Trophoblast cell (in vitro differentiated cells and primary cell): Measurements from ENCODE around the gene EBF3.

Experiments used
- DNase-seq, 2 donors: peaks; one replicate each; pipeline ENCODE4 v3.0.0-alpha.2; 2016
- H2AFZ ChIP-seq: 2 replicates; pipeline ENCODE4 v1.6.1; 2013; ENCODE audit warnings: low read length, moderate library complexity, mild to moderate bottlenecking; ENCODE audit not compliant: insufficient read depth, poor library complexity
- H2AK5ac ChIP-seq: 2 replicates; pipeline ENCODE4 v1.6.1; 2013; ENCODE audit warnings: mild to moderate bottlenecking, low read length
- H2BK120ac ChIP-seq: 2 replicates; pipeline ENCODE4 v1.6.1; 2013; ENCODE audit warnings: low read length, mild to moderate bottlenecking, moderate library complexity; ENCODE audit not compliant: insufficient read depth, poor library complexity
- H2BK12ac ChIP-seq: 2 replicates; pipeline ENCODE4 v1.6.1; 2013; ENCODE audit warnings: mild to moderate bottlenecking, low read length, moderate library complexity
- H2BK5ac ChIP-seq: 2 replicates; pipeline ENCODE4 v1.6.1; 2013; ENCODE audit warnings: low read length, low read depth, moderate library complexity, mild to moderate bottlenecking; ENCODE audit not compliant: poor library complexity
- H3K14ac ChIP-seq: 2 replicates; pipeline ENCODE4 v1.6.1; 2013; ENCODE audit warnings: mild to moderate bottlenecking, low read length
- H3K18ac ChIP-seq: 2 replicates; pipeline ENCODE4 v1.6.1; 2013; ENCODE audit warnings: mild to moderate bottlenecking, low read length
- H3K23ac ChIP-seq: 2 replicates; pipeline ENCODE4 v1.6.1; 2013; ENCODE audit warnings: low read length
- H3K27ac ChIP-seq: 2 replicates; pipeline ENCODE4 v1.5.1; 2013; ENCODE audit warnings: low read depth, mild to moderate bottlenecking, inconsistent platforms, low read length, moderate library complexity
- H3K27me3 ChIP-seq: 2 replicates; pipeline ENCODE4 v1.6.1; 2013; ENCODE audit warnings: inconsistent platforms, mild to moderate bottlenecking, low read length, moderate library complexity; ENCODE audit not compliant: insufficient read depth
- H3K36me3 ChIP-seq, 2 experiments: 1 replicate in 1 of 2; 2 replicates in 1 of 2; pipeline ENCODE4 v1.6.1; 2013; ENCODE audit warnings: low read length in 2 of 2, mild to moderate bottlenecking in 2 of 2, moderate library complexity in 1 of 2; ENCODE audit not compliant: insufficient read depth in 2 of 2, control insufficient read depth in 1 of 2
- H3K4ac ChIP-seq: 2 replicates; pipeline ENCODE4 v1.6.1; 2013; ENCODE audit warnings: low read depth, mild to moderate bottlenecking, low read length, moderate library complexity
- H3K4me1 ChIP-seq, 2 experiments: 1 replicate in 1 of 2; 2 replicates in 1 of 2; pipeline ENCODE4 v1.6.1; 2013; ENCODE audit warnings: low read length in 2 of 2, mild to moderate bottlenecking in 2 of 2, moderate library complexity in 1 of 2; ENCODE audit not compliant: insufficient read depth in 2 of 2, control insufficient read depth in 1 of 2
- H3K4me2 ChIP-seq: 2 replicates; pipeline ENCODE4 v1.6.1; 2013; ENCODE audit warnings: inconsistent platforms, mild to moderate bottlenecking, low read length, moderate library complexity
- H3K4me3 ChIP-seq: 2 replicates; pipeline ENCODE4 v1.5.1; 2013; ENCODE audit warnings: mild to moderate bottlenecking, low read depth, low read length, inconsistent platforms
- H3K79me1 ChIP-seq: one replicate; pipeline ENCODE4 v1.6.1; 2013; ENCODE audit warnings: low read length
- H3K79me2 ChIP-seq: 2 replicates; pipeline ENCODE4 v1.6.1; 2013; ENCODE audit warnings: low read length, mild to moderate bottlenecking; ENCODE audit not compliant: control insufficient read depth, insufficient read depth, poor library complexity
- H3K9ac ChIP-seq: 2 replicates; pipeline ENCODE4 v1.6.1; 2013; ENCODE audit warnings: mild to moderate bottlenecking, low read length
- H3K9me3 ChIP-seq: 2 replicates; pipeline ENCODE4 v1.6.1; 2013; ENCODE audit warnings: low read depth, mild to moderate bottlenecking, control low read depth, inconsistent platforms, low read length; ENCODE audit not compliant: insufficient read depth
- H4K12ac ChIP-seq: 2 replicates; pipeline ENCODE4 v1.6.1; 2013; ENCODE audit warnings: low read depth, mild to moderate bottlenecking, low read length, moderate library complexity
- H4K8ac ChIP-seq: 2 replicates; pipeline ENCODE4 v1.6.1; 2013; ENCODE audit warnings: low read depth, mild to moderate bottlenecking, low read length, moderate library complexity
- H4K91ac ChIP-seq: one replicate; pipeline ENCODE4 v1.6.1; 2013; ENCODE audit warnings: low read depth, mild to moderate bottlenecking, low read length, moderate library complexity
- WGBS: extraction: QIAGEN DNeasy Blood & Tissue Kit; methylation state at CpG from one replicate; pipeline ENCODE4 v1.1.7; 2013; ENCODE audit warnings: missing lambda C conversion rate; ENCODE audit not compliant: insufficient read length, insufficient coverage; ENCODE audit errors: extremely low coverage; 5-methylcytosine and 5-hydroxymethylcytosine counted together

The EBF3 gene

DNA sequence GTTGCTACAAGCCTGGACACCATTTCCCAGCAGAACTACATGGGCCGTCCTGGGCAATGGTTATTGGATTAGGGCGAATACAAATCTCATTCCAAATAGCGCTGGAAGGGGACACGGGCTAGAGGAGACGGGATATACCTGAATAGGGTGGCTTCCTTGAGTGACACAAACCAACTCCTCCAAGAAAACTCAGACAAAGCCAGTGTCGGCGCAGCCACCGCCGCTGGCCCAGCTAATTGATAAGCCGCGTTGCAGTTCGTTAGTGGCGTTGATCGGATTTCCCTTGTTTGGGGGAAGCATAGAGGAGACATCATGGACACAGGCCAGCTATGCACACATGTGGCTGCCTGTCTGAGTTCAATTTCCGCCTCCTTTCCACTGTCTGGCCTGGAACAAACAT, 55.7 kb downstream of the EBF3 start:
- Histone ChIP-seq H2AK5ac (no peak overlapping the region), H4K91ac (no peak overlapping the region), H2BK120ac (no peak overlapping the region), H3K4ac (no peak overlapping the region), H3K23ac (no peak overlapping the region), H3K27ac (no peak overlapping the region), H3K9ac (no peak overlapping the region), H3K4me2 (no peak overlapping the region), H3K36me3 (no peaks in the 10 kb centered on the region), H3K14ac (no peak overlapping the region), H3K9me3 (no peaks in the 10 kb centered on the region), H2AFZ (no peak overlapping the region), H2BK12ac (no peak overlapping the region), H3K4me1 (no peaks in the 10 kb centered on the region), H4K12ac (no peak overlapping the region), H3K4me3 (no peak overlapping the region), H3K18ac (no peak overlapping the region), H4K8ac (no peak overlapping the region), H3K79me2 (no peaks in the 10 kb centered on the region), H2BK5ac (no peak overlapping the region), H3K79me1 (no peaks in the 10 kb centered on the region), H3K27me3 (no peaks in the 10 kb centered on the region)
- no CpG with 5 or more reads among the region's 15 CpGs for WGBS
- no peak for DNase-seq

DNA sequence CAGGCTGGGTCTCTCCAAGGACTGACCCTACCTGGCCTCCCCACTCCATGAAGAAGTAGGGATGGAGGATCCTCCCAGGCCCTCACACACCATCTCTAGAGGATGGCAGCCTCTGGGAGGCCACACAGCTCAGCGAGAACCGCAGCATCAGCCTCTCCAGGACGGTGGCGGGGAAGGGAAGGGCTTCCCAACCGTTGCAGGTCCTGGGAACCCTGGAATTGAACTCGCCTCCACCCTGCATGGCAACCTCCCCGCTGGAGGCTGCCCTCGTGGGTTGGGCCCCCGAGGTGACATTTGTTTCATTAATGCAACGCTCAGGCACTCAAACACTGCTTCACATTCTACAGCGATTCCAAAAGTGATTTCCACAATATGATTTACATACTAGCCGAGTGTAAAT, 58.5 kb downstream of the EBF3 start:
- Histone ChIP-seq H3K4ac (no peak overlapping the region), H3K9ac (no peak overlapping the region), H2BK12ac (no peak overlapping the region), H3K4me1 (no peaks in the 10 kb centered on the region), H4K91ac (no peak overlapping the region), H3K79me1 (no peaks in the 10 kb centered on the region), H4K12ac (no peak overlapping the region), H2BK120ac (no peak overlapping the region), H2AK5ac (no peak overlapping the region), H3K36me3 (no peaks in the 10 kb centered on the region), H3K79me2 (no peaks in the 10 kb centered on the region), H4K8ac (no peak overlapping the region), H2AFZ (no peak overlapping the region), H3K4me2 (no peak overlapping the region), H3K9me3 (peaks cover 1% of the 10 kb centered on the region), H3K27ac (no peak overlapping the region), H3K4me3 (no peak overlapping the region), H3K23ac (no peak overlapping the region), H3K18ac (no peak overlapping the region), H2BK5ac (no peak overlapping the region), H3K27me3 (no peaks in the 10 kb centered on the region), H3K14ac (no peak overlapping the region)
- no peak for DNase-seq
- WGBS, result no CpG with 5 or more reads among the region's 12 CpGs

DNA sequence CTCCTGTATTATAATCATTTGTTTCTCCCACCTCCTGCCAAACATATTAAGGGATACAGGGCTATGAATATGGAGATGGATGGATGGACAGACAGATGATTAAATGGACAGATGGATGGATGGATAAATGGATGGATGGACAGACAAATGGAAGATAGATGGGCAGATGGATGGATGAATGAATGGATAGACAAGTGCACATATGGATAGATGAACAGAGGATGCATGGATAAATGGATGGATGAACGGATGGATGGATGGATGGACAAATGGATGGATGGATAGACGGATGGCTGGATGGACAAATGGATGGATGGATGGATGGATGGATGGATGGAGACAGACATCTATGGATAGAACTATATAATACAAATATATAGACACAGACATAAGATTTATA, 59.8 kb downstream of the EBF3 start:
- Histone ChIP-seq H3K9ac (no peak overlapping the region), H3K9me3 (peaks cover 1% of the 10 kb centered on the region), H3K4me1 (no peaks in the 10 kb centered on the region), H4K12ac (no peak overlapping the region), H3K36me3 (no peaks in the 10 kb centered on the region), H3K4me3 (no peak overlapping the region), H2BK12ac (no peak overlapping the region), H3K23ac (no peak overlapping the region), H3K18ac (no peak overlapping the region), H2BK120ac (no peak overlapping the region), H4K8ac (no peak overlapping the region), H3K4me2 (no peak overlapping the region), H3K27me3 (no peaks in the 10 kb centered on the region), H3K79me1 (no peaks in the 10 kb centered on the region), H3K14ac (no peak overlapping the region), H2BK5ac (no peak overlapping the region), H3K4ac (no peak overlapping the region), H2AFZ (no peak overlapping the region), H3K27ac (no peak overlapping the region), H4K91ac (no peak overlapping the region), H2AK5ac (no peak overlapping the region), H3K79me2 (no peaks in the 10 kb centered on the region)
- no peak for DNase-seq
- WGBS, result no CpG with 5 or more reads among the region's 2 CpGs

DNA sequence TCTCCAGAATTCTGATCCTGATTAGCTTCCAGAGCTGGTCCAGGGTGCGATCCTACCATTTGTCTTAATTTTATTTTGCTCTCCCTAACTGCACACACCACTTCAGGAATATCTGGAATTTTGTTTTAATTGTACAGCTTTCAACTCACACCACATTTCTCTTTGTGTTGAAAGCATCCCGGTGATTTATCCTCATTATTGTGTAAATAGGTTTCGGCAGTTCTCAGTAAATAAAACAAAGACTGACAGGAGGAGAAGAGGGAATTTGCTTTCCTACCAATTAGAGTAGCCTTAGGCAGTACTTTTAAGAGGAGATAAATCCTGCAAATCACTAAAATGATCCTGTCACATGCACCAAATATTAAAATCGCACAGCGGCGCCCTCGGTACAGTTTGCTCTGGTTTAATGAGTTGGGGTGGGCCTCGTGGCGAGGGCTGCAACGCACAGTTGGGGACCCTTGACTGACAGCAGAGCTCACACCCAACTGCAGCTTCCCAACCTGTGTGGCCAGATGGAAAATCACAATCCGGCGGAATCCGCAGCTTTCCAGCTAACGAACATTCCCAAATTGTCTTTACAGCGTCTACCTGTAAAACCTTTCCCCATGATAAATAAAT, 62.6 kb downstream of the EBF3 start:
- Histone ChIP-seq H2AFZ (no peak overlapping the region), H3K9ac (no peak overlapping the region), H3K79me1 (no peaks in the 10 kb centered on the region), H3K9me3 (peaks cover 1% of the 10 kb centered on the region), H3K4me2 (no peak overlapping the region), H3K14ac (no peak overlapping the region), H3K4me3 (no peak overlapping the region), H3K18ac (no peak overlapping the region), H3K23ac (no peak overlapping the region), H2BK5ac (no peak overlapping the region), H2BK12ac (no peak overlapping the region), H3K36me3 (no peaks in the 10 kb centered on the region), H3K4ac (no peak overlapping the region), H4K12ac (no peak overlapping the region), H4K91ac (no peak overlapping the region), H3K27ac (no peak overlapping the region), H3K79me2 (no peaks in the 10 kb centered on the region), H3K27me3 (no peaks in the 10 kb centered on the region), H2AK5ac (no peak overlapping the region), H2BK120ac (no peak overlapping the region), H3K4me1 (no peaks in the 10 kb centered on the region), H4K8ac (no peak overlapping the region)
- no CpG with 5 or more reads among the region's 15 CpGs for WGBS
- no peak for DNase-seq
